ENCODE data around the gene C1orf116.
A peak's percentile ranks its signal among the peaks of the same experiment; 100 is the strongest.

C1orf116 gene

DNA sequence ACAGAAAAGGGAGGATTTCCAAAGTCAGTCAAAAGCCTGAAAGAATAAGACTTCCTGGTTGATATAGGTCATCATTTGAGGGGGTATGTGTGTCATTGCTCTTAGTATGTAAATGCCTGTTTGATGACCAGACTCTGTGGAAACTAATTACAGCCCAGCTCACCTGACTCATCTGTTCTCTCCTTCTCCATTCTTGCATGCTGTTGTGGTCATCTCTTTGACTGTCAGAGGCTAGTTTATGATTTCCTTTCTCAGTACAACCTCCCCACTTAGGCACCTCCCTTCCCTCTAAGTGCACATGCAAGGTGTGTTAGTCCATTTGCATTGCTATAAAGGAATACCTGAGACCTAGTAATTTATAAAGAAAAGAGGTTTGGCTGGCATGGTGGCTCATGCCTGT lies 2.4 kb upstream of the C1orf116 start:
- peak; percentile 44 for DNase-seq (ENCODE audit: low spot score)

DNA sequence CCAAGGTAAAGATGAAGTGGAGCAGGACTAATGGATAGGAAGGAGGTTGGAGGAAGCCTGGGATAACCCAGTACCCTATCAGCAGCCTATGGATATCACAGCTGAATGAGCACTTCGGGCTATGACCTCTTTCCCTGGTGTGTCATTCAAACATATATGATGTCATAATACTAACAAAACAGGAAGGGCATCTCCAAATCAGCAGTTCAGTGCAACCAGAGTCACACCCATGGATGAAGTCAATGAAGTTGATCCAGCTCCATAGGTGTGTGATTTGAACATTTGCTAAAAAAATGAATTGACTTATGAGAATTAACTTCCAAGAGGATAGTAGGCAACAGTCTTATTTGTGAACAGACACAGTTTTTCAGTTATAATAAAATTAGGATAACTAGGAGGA lies 1.7 kb upstream of the C1orf116 start:
- DNase-seq (ENCODE audit: low spot score), result no peak

DNA sequence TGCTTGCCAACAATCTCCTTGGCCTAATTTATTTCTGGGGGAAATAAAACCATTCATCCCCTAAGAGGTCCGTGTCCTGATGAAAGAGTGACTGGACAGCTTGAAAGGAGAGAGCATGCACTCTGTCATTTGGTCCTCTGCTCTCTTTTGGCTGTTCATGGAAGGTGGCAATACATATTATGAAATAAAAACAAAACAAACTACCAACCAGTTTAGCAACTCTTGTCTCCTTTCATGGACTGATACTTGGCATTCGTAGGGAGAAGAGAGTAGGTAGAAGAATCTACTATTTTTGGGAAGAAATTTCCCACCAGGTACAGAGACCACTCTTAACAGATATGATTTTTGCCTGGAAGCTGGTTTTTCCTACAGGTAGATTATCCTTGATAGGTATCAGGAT lies 746 bp upstream of the C1orf116 start:
- DNase-seq (ENCODE audit: low spot score), result no peak

DNA sequence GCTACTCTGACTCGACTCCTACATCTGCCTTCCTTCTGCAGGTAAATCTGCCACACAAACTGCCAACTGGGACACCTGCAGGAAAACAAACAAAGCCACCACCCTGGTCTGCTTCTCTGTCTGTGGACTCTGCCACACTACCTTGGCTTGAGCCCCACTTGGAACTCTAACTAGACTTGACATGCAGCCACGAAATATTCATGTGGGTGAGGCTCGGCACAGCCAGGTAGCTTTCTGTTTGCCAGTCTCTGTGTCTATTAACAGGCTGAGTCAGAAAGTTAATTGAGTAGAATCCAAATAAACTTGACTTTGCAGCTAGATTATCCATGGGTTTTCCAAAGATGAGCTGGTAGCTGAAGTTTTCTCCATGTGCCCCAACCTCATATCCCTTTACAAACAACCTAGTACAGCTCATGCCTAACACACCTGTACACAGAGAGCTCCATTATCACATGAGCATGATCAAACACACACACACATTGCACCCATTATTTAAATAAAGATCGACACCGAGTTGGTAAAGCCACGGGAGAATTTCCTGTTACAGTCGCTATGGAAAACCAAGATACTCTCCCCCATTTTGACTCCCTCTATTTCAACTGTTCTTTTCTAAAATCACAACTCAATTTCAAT lies 808 bp downstream of the C1orf116 start:
- no peak for DNase-seq (ENCODE audit: low spot score)

DNA sequence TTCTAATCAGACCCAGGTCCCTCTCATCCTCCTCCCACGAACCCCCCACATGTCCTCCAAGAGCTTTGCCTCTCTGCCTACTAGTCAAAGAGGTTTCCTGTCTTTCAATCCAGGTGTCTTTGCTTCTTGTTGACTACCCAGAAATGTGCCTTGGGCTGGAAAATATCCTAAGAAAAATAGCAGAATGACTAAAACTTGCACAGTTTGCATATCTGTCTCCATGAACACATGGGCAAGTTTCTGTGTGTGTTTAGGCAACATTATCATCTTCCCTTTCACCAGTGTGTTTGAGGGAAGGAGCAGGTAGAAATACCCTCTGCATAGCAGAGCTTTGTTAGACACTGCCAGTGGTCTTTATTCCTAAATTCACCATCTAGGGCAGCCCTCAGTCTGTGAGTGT lies 1.5 kb downstream of the C1orf116 start:
- no peak for DNase-seq (ENCODE audit: low spot score)

DNA sequence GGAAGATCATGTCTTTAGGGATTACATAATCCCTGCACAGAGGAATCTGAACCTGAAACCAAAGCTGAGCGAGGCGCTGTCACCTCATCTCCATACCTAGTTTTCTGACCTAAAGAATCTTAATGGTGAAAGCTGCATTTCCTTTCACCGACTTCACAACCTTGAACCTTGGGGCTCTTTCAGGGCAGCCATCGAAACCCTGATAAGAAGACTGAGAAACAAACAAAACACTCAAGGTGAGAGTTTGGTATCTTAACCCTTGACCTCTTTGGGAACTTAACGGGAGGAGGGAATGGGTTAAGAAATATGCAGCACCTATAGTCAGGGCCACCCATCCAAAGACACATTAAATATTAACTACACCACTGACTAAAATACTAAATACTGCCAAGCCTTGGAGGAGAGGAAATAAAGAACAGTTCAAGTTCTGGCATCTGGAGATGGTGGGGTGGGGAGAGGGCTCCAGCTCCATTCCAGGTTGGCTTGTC lies 2.0 kb downstream of the C1orf116 start:
- DNase-seq (ENCODE audit: low spot score), result no peak

DNA sequence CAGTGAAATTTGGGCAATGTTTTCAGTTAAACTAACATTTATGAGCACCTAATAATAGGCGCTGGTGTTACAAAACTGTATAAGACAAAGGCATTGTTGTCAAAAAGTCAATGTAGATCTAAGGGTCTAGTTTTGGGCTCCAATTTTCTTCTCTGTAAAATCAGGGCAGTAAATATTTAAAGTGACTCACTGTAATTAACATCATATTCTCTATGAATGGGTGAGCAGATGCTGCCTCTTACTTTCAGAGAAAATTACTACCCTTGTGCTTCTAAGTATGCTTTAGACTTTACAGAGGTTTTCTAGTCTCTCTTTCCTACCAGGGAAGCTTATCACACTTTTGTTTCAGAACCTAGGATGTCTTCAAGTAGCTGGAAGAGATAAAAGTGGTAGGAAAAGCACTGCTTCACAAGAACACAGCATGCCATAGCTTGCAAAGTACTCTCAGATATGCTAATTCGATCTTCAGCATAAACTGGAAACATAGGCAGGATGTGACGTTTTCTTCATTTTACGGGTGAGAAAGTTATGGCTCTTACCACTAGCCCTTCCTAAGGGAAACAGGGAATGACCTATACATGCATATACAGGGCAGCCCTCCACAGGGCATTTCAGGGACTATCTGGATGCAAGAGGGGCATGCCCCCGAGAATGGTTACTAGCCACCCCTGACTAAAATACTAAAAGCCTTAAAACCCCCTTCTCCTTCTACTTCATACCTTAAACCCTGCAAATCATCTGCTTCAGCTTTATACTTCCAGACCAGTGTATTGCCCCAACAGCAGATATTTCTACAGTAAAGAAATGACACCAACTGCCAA lies 2.6 kb downstream of the C1orf116 start:
- no peak for DNase-seq (ENCODE audit: low spot score)

DNA sequence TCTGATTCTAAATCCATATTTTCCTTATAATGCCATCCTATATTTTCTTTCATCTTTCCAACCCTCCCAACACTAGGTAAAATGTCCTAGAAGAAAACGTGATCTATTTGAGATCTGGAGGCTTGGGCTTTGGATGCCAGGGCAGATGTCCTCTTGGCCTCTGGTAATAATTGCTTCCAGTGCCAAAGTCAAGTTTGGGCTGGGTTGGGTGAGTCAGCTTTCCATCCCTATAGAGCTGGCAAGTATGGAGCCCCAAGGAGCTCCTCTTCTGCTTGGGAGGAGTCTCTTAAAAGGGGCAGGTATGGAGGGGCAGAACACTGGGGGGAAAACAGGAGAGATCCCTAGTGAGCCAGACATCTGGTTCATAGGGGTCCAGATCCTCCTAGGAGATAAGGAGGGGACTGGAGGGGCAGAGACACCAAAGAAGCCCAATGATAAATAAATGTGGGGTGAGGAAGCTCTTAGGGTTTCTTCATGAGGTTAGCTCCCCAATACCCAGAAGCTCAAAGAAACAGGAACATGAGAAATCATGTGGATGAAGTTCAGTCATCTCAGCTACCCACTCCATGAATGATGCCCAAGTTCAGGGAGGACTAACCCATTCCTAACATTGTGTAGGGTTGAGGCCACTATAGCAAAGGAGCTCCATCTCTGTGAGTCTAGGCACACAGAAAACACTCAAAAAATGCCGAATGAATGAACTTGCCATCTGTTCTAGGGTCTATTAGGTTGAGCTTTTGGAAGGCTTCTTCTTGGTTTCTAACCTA lies 3.5 kb downstream of the C1orf116 start:
- DNase-seq (ENCODE audit: low spot score), result no peak

DNA sequence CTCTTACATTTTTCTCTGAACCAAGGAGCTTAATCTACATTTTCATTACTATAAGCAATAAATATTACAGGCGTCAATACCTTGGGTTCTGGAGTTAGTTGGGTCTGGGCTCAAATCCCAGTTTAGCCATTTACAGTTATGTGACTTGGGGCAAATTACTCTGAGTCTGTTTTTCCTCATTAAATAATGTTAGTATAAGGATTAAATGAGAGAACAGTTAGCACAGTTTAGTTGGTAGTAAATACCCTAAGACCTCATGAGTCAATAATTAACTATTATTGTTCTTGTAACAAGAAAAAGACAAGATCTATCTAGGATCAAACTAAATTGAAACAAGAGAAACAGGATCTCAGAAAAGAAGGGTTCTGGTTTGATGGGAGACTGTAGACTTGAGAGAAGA lies 4.6 kb downstream of the C1orf116 start:
- DNase-seq (ENCODE audit: low spot score), result no peak

DNA sequence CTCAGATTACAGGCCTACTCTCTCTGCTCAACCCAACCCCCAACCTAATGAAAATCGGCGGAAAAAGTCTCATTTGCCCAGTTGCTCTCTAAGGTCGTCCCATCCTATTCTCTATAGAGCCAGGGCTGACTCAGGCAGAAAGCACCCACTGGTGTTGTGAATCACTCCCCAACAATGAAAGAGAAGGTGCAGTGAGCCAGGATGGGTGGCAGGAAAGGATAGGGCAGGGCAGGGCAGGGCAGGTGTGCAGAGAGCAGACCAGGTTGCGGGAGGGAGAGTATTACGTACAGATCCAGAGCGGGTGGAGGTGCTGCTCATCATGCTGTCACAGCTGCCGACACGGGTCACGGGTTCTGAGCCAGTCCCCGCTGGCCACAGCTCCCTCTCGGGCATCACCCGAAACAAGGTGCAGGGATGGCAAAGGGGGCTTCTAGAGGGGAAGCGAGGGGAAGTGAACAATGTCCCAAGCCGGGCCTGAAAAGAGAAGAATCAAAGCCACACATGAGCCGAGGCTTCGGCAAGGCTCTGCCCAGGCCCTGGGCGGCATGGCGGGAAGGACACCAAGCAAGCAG lies 5.3 kb downstream of the C1orf116 start:
- DNase-seq (ENCODE audit: low spot score), result peak; percentile 36

DNA sequence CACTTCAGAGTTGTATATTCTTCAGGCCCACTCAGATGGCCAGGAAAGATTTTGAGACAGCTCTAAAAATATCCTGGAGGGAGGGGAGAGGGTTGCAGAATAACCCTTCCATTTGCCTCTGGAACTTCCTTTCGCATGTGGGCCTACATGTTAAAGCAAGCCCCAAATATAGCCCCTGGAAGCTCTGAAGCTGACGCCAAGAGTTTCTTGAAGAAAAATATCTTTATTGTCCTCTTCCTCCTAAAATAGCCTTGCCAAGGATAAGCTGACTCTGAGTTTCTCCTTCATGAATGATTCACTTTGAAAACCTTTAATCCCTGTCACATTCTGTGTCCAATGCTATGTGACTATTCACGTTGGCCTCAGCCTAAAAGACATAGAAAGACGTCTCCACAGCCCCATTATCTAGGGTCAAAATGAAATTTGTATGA lies 6.4 kb downstream of the C1orf116 start:
- peak; percentile 55 for DNase-seq (ENCODE audit: low spot score)

DNA sequence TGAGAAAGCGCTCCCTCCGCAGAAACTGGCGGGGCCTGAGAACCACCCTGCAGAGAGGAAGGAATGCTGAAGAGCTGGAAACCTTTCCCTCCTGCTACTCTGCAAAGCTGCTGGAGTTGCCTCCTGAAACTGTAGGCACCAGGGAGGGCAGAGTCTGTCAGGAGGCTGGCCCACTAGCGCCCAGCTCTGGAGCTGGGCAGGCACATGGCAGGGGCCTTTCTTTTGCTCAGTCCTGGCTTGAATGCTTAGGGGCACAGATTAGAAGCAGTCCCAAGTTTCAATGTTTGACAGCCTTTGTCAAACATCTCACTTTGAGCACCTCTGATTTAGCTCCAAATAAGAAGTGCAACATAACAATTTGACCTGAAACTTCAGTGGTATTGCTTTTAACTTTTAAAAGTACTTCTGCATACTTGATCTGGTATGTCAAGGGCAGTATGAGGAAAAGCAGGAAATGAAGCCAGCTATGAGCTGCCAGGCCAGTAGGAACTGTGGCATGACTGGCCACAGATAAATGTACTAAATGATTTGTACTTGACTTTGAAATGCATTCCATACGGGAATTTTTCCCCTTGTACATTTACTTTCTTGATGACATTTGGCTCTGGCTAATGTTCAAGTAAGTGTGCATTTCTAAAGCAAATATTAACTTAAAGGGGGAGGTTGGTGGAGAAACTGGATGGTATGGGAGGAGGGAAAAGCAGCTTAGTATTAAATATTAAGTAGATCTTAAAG lies 7.2 kb downstream of the C1orf116 start:
- peak; percentile 63 for DNase-seq (ENCODE audit: low spot score)

DNA sequence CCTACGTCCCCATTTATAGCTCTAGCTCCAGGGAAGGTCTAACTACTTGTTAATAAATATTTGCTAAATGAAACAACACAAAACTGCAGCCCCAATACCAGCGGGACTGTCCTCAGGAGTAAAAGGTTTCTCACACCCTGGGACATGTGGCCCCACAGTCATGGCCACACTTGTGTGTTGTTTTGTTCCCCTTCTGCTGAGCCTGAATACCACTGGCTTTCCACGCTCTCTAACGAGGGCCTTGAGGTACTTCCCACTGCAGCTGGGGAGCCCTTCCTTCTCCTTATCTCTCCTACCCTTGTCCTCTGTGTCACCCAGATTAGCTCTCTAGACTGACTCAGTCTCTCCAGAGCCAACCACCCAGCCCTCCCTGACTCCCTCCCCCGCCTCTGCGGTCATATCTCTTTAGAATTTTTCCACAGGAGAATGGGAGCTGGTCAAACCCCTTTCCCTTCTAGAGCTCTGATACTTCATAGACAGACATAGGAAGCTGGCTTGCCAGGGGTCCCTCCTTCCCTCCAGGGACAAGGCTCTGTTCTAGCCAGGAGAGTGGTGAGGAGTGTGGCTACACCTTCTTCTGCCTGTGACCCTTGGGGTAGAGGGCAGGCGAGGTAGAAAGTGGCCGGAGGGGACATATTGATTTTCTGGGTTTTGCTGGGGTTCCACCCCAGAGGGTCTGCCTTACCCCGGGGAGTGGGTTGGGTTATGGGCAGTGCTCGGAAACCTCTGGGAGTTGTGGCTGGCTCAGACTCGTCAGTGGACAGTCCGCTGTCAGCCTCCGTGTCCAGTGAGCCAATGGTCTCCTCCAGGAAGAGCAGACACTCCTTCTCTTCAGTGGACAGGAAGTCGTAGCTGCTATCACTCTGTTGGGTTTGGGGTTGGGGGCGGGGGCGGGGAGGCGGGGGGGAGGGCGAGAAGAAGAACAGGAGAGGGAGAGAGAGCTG lies 8.1 kb downstream of the C1orf116 start:
- DNase-seq (ENCODE audit: low spot score), result peak; percentile 63

DNA sequence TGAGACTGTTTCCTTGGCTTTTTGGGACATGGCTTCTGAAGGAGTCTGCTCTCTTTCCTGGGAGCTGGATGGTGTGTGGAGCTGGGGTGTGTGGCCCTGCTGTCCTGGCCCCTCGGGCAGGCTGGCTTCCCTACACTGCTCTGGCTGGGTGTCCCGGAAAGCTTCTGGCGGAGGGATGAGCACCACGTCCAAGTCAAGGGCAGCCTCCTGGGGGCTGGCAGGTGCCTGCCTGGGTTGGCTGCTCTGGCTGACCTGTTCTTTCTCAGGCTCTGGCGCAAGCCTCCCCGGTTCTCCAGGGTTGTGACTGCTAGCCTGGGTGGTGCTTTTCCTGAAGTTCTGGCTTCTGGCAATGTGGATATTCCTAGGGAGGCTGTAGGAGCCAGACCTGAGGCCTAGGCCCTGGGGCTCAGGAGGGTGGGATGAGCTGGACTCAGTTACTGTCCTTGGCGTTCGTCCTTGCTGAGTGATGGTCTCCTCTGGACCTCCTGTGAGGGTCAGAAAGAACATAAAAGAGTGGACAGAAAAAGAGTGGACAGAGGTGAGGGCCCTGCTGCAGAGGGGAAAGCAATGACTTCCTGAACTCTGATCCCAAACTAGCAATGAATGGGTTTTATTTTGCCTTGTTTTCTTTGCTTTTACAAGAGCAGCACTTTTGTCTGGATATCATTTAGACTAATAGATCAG lies 9.4 kb downstream of the C1orf116 start:
- no peak for DNase-seq (ENCODE audit: low spot score)

DNA sequence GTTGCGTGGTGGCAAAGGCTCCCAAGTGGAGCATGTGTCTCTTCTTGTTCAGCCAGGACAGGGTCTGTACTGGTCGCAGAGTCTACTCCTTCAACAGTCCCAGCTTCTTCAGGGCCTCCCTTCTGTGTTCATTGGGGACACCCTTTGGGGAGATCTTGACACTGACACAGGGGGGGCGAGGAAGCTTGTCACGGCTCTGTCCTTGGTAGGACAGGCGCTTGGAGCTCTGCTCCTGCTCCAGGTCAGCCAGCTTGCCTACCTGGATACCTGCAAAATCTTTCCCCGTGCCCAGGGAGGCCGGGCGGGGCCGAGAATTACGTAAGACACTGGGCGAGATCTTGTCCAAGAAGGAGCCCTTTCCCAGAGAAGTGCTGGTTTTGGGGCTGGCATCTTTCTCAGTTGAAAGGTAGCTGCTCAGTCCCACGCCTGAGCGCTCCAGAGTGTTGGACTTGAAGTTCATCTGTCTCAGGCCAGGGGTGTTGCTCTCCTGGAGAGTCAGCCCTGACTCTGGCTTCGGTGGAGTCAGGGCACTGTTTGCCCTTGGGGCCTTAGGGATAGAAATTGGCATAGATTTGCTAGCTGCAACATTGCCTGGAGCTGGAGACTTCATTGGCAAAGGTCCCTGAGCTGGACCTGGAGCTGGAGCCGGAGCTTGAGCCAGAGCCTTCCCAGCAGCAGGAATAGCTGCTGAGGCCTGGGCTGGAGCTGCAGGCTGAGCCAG lies 10.5 kb downstream of the C1orf116 start:
- DNase-seq (ENCODE audit: low spot score), result no peak

DNA sequence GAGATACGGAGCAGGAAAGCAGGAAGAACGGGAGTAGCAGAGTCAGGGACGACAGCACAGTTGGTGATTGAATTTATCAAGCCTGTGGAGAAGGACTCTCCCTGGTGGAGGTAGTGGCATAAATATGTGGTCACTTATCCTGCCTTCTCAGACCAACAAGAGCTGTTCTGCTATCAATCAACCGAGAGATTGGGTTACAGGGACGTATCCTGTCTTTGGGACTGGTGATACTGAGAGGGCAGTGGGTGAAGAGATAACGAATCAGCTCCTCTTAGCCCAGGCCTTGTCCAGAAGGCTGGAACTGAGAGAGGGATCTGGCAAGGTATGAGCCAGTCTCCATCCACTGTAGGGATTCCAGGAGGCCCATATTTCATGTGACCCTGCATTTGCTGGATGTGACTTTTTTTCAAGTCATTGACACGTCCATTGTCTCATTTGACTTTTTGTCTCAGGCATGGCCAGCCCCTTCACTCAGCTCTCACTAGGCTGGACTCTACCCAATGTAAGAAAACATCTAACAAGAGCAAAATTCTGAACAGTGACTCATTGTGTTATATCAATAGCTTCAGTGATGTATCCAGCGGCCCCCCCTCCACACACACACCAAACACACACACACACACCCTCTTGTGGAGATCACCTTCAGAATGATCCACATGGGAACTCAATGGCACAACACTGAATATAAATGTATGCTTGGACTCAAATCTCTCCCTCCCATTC lies 11.3 kb downstream of the C1orf116 start:
- no peak for DNase-seq (ENCODE audit: low spot score)

DNA sequence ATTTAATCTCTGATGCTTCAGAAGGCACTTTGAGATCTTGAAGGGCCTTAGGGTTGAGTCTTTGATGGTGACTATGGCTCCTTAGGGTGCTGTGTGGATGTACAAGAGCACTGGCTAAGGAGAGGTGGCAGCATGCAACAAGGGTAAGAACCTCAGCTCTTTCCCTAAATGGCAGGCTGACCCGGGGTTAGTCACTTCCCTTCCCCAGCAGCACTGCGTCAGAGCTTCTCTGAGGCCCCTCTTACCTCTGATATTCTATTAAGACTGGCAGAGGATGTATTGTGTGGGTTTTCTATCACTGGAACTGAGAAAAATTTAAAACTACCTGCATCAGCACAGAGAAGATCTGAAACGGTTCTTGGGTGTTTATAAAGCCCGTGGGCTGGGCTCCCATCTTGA lies 11.8 kb downstream of the C1orf116 start:
- DNase-seq (ENCODE audit: low spot score), result no peak

DNA sequence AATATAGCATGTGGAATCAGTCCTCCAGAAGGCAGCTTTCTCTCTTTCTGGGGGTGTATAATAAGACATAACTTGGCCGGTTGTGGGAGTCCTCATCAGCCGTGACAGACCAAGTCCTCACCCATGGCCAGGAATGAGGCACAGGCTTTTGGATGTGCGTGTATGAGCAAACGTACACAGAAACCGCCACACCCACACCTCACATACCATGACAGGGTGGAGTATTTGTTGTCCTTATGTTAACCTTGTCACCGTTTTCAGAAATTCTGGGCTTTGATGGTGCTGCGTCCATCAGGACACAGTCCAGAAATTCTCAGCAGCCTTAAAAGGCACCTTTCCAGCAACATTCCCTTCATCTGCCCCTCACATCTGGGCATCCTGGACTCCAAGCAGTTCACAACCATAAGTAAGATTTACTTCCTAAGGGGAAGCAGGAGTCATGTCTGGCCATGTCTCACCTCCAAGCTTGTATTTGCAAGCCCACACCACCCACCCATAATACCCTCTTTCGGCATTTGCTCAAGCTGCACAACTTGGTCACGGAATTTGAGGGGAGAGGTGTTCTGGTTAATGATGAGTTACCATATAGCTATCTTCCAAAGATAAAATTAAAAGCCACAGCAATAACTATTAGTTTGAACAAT lies 12.4 kb downstream of the C1orf116 start:
- DNase-seq (ENCODE audit: low spot score), result no peak
